K562 (cell line): Measurements from ENCODE around the gene KCND1. TPM values are rescaled to one million over a fixed set of nuclear protein-coding genes. Genes with fewer than 3 reads are reported as not detected.

ENCODE experiments used
- ATAC-seq: fragments of 200-7000 bp; cut with Tn5 transposase; 3 replicates; pipeline ENCODE4 v1.9.1; 2020; ENCODE audit warnings: moderate library complexity
- BruUV-seq: library from RNA; stranded (reverse); fragments of 400-500 nt; replicated peaks from 2 replicates; lab custom pipeline; 2021; lab: Mats Ljungman, UMichigan
- CTCF ChIA-PET: fragments of 300-600 bp; formaldehyde crosslinking; extraction: SDS; loops from one replicate; lab custom pipeline; 2021; ENCODE audit warnings: low intra/inter-chr PET ratio; lab: Yijun Ruan, JAX
- POLR2A ChIA-PET: fragments of 300-600, 350-650 bp; sonication (Branson Sonifier 250); formaldehyde crosslinking; extraction: SDS; loops from one replicate; lab custom pipeline; 2021; ENCODE audit warnings: antibody characterized with exemption, inconsistent platforms; lab: Yijun Ruan, JAX
- DNase-seq, 4 experiments: peaks; one replicate each; pipeline versions ENCODE4 v3.0.0 to v3.0.0-alpha.2; 2011 to 2018; ENCODE audit warnings: low spot score in 3 of 4, mixed read lengths in 3 of 4; ENCODE audit errors: extremely low read depth in 1 of 4
- FAIRE-seq: peaks from 2 replicates; lab custom pipeline; 2011; peaks lifted over from hg19 to GRCh38; lab: Jason Lieb, UNC
- H2AFZ ChIP-seq: 2 replicates; pipeline ENCODE4 v1.6.0; 2011; ENCODE audit warnings: low read depth, low read length, control low read depth, inconsistent platforms
- H3K27ac ChIP-seq: fragments of 200-600 bp; 3 replicates; pipeline ENCODE4 v1.8.0; 2011; ENCODE audit warnings: low read depth, mild to moderate bottlenecking, control low read depth, inconsistent platforms, low read length, moderate library complexity, mixed read lengths; ENCODE audit errors: extremely low read depth
- H3K27me3 ChIP-seq, 2 experiments: fragments of 300-600 bp in 1 of 2; 2 replicates in 1 of 2; 3 replicates in 1 of 2; pipeline versions ENCODE4 v1.6.0 to v1.8.0; 2011; ENCODE audit warnings: inconsistent platforms in 2 of 2, low read length in 2 of 2, mild to moderate bottlenecking in 1 of 2, mixed read lengths in 1 of 2, moderate library complexity in 1 of 2; ENCODE audit not compliant: control insufficient read depth in 2 of 2, insufficient read depth in 2 of 2
- H3K36me3 ChIP-seq: fragments of 300-600 bp; 3 replicates; pipeline ENCODE4 v1.8.0; 2011; ENCODE audit warnings: mild to moderate bottlenecking, low read length, inconsistent platforms; ENCODE audit not compliant: control insufficient read depth, insufficient read depth
- H3K4me1 ChIP-seq, 2 experiments: fragments of 200-600 bp in 1 of 2; replicated peaks in 1 of 2; 2 replicates in 1 of 2; 3 replicates in 1 of 2; pipeline versions ENCODE4 v1.5.1 to v1.8.0; 2011; ENCODE audit warnings: inconsistent platforms in 2 of 2, low read length in 2 of 2, mild to moderate bottlenecking in 1 of 2, mixed read lengths in 1 of 2, moderate library complexity in 1 of 2; ENCODE audit not compliant: control insufficient read depth in 2 of 2, insufficient read depth in 2 of 2
- H3K4me2 ChIP-seq: 2 replicates; pipeline ENCODE4 v1.6.1; 2011; ENCODE audit warnings: low read length, control low read depth, inconsistent platforms, mixed read lengths; ENCODE audit not compliant: insufficient read depth
- H3K4me3 ChIP-seq: fragments of 200-600 bp; sonication (generic), shearing (Covaris generic); 2 replicates; pipeline ENCODE4 v1.5.1; 2016; ENCODE audit warnings: control low read depth, inconsistent platforms
- H3K79me2 ChIP-seq: fragments of 200-600 bp; 3 replicates; pipeline ENCODE4 v1.8.0; 2011; ENCODE audit warnings: low read length, inconsistent platforms; ENCODE audit not compliant: control insufficient read depth, insufficient read depth
- H3K9ac ChIP-seq, 2 experiments: 2 replicates each; pipeline versions ENCODE4 v1.6.0 to v1.6.1; 2011; ENCODE audit warnings: low read depth in 2 of 2, low read length in 2 of 2, control low read depth in 1 of 2, inconsistent platforms in 1 of 2, mild to moderate bottlenecking in 1 of 2, mixed read lengths in 1 of 2; ENCODE audit not compliant: insufficient read depth in 1 of 2
- H3K9me1 ChIP-seq: one replicate; pipeline ENCODE4 v1.6.0; 2011; ENCODE audit warnings: inconsistent platforms, mild to moderate bottlenecking, low read length, moderate library complexity; ENCODE audit not compliant: control insufficient read depth, insufficient read depth
- H3K9me3 ChIP-seq: replicated peaks from 2 replicates; pipeline ENCODE4 v1.5.1; 2011; ENCODE audit warnings: low read depth, low read length, inconsistent platforms; ENCODE audit not compliant: control insufficient read depth, insufficient read depth
- H4K20me1 ChIP-seq: replicated peaks from 2 replicates; pipeline ENCODE4 v1.6.1; 2011; ENCODE audit warnings: low read length, inconsistent platforms, mixed read lengths; ENCODE audit not compliant: control insufficient read depth, insufficient read depth
- CREM ChIP-seq: IDR thresholded peaks from 2 replicates; pipeline ENCODE4 v1.6.1; 2014; ENCODE audit warnings: antibody characterized with exemption, low read depth
- FOXM1 ChIP-seq, 2 experiments: fragments of 450-650 bp in 1 of 2; sonication (generic) in 1 of 2; formaldehyde crosslinking in 1 of 2; IDR thresholded peaks; 2 replicates each; pipeline versions ENCODE4 v1.6.1 to v1.9.0; 2017 to 2022; ENCODE audit warnings: low read depth in 2 of 2, mild to moderate bottlenecking in 2 of 2, missing genetic modification reagents in 1 of 2, moderate library complexity in 1 of 2
- GATAD2A ChIP-seq: fragments of 450-650 bp; IDR thresholded peaks from 2 replicates; pipeline ENCODE4 v1.6.1; 2017
- GATAD2B ChIP-seq: fragments of 450-650 bp; IDR thresholded peaks from 2 replicates; pipeline ENCODE4 v1.6.1; 2017; ENCODE audit warnings: mild to moderate bottlenecking, borderline replicate concordance
- HCFC1 ChIP-seq: IDR thresholded peaks from 2 replicates; pipeline ENCODE4 v1.6.1; 2012; ENCODE audit warnings: low read depth, low read length, improper control_type of control experiment
- IFI16 ChIP-seq: fragments of 250-450 bp; sonication (Bioruptor Pico); IDR thresholded peaks from 2 replicates; pipeline ENCODE4 v2.1.2; 2022; ENCODE audit warnings: mild to moderate bottlenecking, inconsistent platforms
- KDM5B ChIP-seq: fragments of 200-600 bp; sonication (generic); IDR thresholded peaks from 2 replicates; pipeline ENCODE4 v1.6.1; 2012; ENCODE audit warnings: low read depth, mild to moderate bottlenecking, moderate library complexity, low read length, control low read depth, inconsistent platforms; ENCODE audit not compliant: insufficient replicate concordance
- POLR2A ChIP-seq: fragments of 450-650 bp; conservative IDR thresholded peaks from 2 replicates; pipeline ENCODE4 v1.6.1; 2016
- RBFOX2 ChIP-seq: fragments of 200-400 bp; formaldehyde crosslinking; IDR thresholded peaks from 2 replicates; pipeline ENCODE4 v1.6.1; 2017; ENCODE audit warnings: low read depth, mild to moderate bottlenecking, low read length, moderate library complexity
- ZNF444 ChIP-seq: fragments of 250-450 bp; sonication (Bioruptor Pico); IDR thresholded peaks from 2 replicates; pipeline ENCODE4 v1.4.0; 2020; ENCODE audit warnings: mild to moderate bottlenecking, moderate library complexity
- ZNF785 ChIP-seq: fragments of 250-450 bp; sonication (Bioruptor Pico); IDR thresholded peaks from 2 replicates; pipeline ENCODE4 v1.4.0; 2020; ENCODE audit warnings: mild to moderate bottlenecking
- WGBS: fragments of 100-300 bp; shearing (Covaris generic); methylation state at CpG from one replicate; pipeline ENCODE4 v1.1.6; 2016; ENCODE audit warnings: low coverage, mixed read lengths; ENCODE audit not compliant: insufficient coverage; ENCODE audit errors: missing lambda C conversion rate; 5-methylcytosine and 5-hydroxymethylcytosine counted together
- in situ Hi-C: fragments of 300-500 bp; cut with MboI; formaldehyde crosslinking; loops from 4 replicates; pipeline ENCODE4 v1.15.0; 2018; ENCODE audit warnings: inconsistent platforms, mixed read lengths
- intact Hi-C: fragments of 100-400 bp; cut with micrococcal nuclease; formaldehyde crosslinking; loops from 2 replicates; pipeline ENCODE4 v1.14.2; 2022
- polyA plus RNA-seq, 8 experiments: library from polyadenylated mRNA; depleted of rRNA in 4 of 8; stranded (reverse) in 5 of 8; unstranded in 3 of 8; fragments of >200 nt; fragmentation: Nextera tagmentation in 2 of 8; fragmentation: Illumina TruSeq in 1 of 8; extraction: Ambion mirVana in 2 of 8; extraction: Trizol in 1 of 8; gene quantifications; 2 replicates each; pipeline versions ENCODE4 v1.2.1 to v1.2.3, GENCODE V29; 2011 to 2014; ENCODE audit warnings: inconsistent platforms in 1 of 8, missing spikeins in 1 of 8
- total RNA-seq, 7 experiments: library from RNA; depleted of rRNA in 6 of 7; stranded (reverse); fragments of >200 nt in 6 of 7; fragmentation: Illumina TruSeq in 2 of 7; extraction: Trizol in 2 of 7; gene quantifications; 2 replicates each; pipeline versions ENCODE4 v1.2.1 to v1.2.3, GENCODE V29; 2011 to 2021; ENCODE audit warnings: low replicate concordance in 1 of 7
- TF ChIP-seq, protein P1 (sequence below): sonication (generic); formaldehyde crosslinking; IDR thresholded peaks from 2 replicates; pipeline ENCODE4 v1.8.0; 2022; ENCODE audit warnings: mild to moderate bottlenecking, missing genetic modification reagents
- TF ChIP-seq, protein P2 (sequence below), 2 experiments: IDR thresholded peaks; 2 replicates each; pipeline ENCODE4 v1.6.1; 2011; ENCODE audit warnings: borderline replicate concordance in 1 of 2, control low read depth in 1 of 2, low read depth in 1 of 2, low read length in 1 of 2, mild to moderate bottlenecking in 1 of 2, mixed read lengths in 1 of 2, moderate library complexity in 1 of 2; ENCODE audit not compliant: insufficient read depth in 1 of 2, insufficient read length in 1 of 2, poor library complexity in 1 of 2, severe bottlenecking in 1 of 2; ENCODE audit errors: extremely low read depth in 1 of 2
- TF ChIP-seq, protein P3 (sequence below): fragments of 250-450 bp; sonication (Bioruptor Pico); IDR thresholded peaks from 2 replicates; pipeline ENCODE4 v1.5.0; 2021; ENCODE audit warnings: mild to moderate bottlenecking, borderline replicate concordance

KCND1 gene
- total and polyA plus RNA-seq, 9 of the 15 experiments (the other 6 are each of a cell fraction or from before 2014, with no cell fraction given) = 0.06 to 0.83 (median 0.39) TPM; not detected in 1

DNA sequence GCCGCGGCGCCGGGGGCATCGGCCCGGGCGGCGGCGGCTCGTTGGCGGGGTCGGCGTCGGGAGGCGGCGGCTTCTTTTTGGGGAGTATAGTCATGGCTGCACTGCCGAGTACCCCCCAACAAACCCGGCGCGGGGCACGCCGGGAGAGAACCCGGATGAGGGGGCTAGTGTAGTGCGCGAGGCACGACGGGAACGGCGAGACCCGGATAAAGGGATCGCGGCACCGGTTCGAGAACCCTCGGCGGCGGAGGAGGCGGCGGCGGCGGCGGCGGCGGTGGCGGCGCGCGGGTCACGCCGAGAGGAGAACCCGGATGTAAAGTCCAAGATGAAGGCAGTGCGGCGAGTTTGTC, 14.2 kb downstream of the KCND1 start, which contains the start of gene OTUD5 (continued):
- TF ChIP-seq ZNF785 (CRISPR knock-in tag) (no peak), CREM (0 out of 2 replicates have a peak, but pooled peaks have one; percentile 4), POLR2A (peak; percentile 44; the same call in 1 of the 2 replicates), GATAD2A (no peak), KDM5B (peak; percentile 2), HCFC1 (peak; percentile 53), ZNF444 (CRISPR knock-in tag) (no peak)
- TF ChIP-seq, all 486 proteins: peak for 22

DNA sequence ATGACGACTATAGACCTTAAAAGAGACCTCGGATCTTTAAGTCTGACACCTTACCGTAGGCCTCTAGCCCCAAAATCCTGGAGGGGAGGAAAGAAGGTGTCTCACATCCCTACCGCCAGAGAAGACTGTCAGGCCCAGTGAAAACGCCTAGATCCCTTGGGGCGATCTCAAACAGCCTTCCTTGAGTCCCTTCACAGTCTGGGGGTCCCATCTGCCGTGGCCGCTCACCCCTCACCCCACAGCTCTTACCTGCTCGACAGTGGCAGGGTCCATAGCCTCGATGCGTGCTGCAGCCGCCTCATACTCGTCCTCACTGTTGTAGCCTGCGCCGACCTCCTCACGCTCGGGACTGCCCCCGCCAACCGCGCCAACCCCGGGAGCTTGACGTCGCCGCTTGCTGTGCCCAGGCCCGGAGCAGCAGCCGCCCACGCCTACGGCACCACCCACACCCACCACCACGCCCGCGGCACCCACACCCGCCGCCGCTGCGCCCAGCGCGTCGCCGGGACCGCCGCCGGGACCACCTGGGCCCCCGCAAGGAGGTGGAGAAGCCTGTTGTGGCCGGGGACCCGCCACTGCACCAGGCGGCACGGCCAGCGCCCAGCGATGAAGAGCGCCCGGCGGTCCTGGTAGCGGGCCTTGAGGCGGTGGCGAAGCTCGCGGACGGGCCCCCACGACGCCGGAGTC, 14.8 kb downstream of the KCND1 start:
- Histone ChIP-seq H3K36me3 (peaks cover 49% of the 10 kb centered on the region), H3K9me1 (peaks cover 3% of the 10 kb centered on the region), H3K27me3 (no peaks in the 10 kb centered on the region; a peak in 1 of 5 replicates), H3K4me3 (peak overlapping the region; percentile 84), H4K20me1 (peaks cover 12% of the 10 kb centered on the region; the same call in 1 of the 2 replicates), H3K9me3 (no peaks in the 10 kb centered on the region), H3K4me1 (peaks cover 23 to 53% of the 10 kb centered on the region in 2 experiments), H3K79me2 (peaks cover 72% of the 10 kb centered on the region), H2AFZ (no peak overlapping the region), H3K9ac (peak overlapping the region; percentile 95 to 96), H3K4me2 (peak overlapping the region; percentile 95), H3K27ac (peak overlapping the region; percentile 98)
- ChIA-PET POLR2A (interaction anchor here (0.6 to 2.5 kb wide), 4 partner anchors 15 to 234 kb away, joined by 3 to 10 read pairs (median 4); no protein-coding TSS in a partner anchor), CTCF (interaction anchor here (0.6 kb wide), 1 partner anchor 384 kb away, joined by 4 read pairs; no protein-coding TSS in a partner anchor)
- FAIRE-seq = no peak
- in situ Hi-C loops (no loop called here), intact Hi-C loops (loop anchor here (2.0 to 10.0 kb wide), 3 partner anchors 45 to 218 kb away; partner anchors contain the start of genes GRIPAP1 and PLP2)
- BruUV-seq = no TSS peak
- peak in 1 of 4 experiments; percentile 42 for DNase-seq
- WGBS = under 1% methylated on average over 25 of the region's 61 CpGs
- ATAC-seq = no peak
- TF ChIP-seq GATAD2B (0 out of 2 replicates have a peak, but pooled peaks have one; percentile 41), RBFOX2 (peak; percentile 58; the same call in 1 of the 2 replicates), FOXM1 (IDR thresholded peaks at IDR 0.05; ENCODE audit: low read depth) (no peak), FOXM1 (CRISPR knock-in tag; IDR thresholded peaks at IDR 0.05; ENCODE audit: low read depth) (0 out of 2 replicates have a peak, but pooled peaks have one; percentile 29), IFI16 (CRISPR knock-in tag) (no peak)
- TF ChIP-seq, protein P1, sequence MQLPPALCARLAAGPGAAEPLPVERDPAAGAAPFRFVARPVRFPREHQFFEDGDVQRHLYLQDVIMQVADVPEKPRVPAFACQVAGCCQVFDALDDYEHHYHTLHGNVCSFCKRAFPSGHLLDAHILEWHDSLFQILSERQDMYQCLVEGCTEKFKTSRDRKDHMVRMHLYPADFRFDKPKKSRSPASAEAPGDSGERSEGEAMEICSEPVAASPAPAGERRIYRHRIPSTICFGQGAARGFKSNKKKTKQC (CRISPR knock-in tag) = no peak
- TF ChIP-seq, protein P2, sequence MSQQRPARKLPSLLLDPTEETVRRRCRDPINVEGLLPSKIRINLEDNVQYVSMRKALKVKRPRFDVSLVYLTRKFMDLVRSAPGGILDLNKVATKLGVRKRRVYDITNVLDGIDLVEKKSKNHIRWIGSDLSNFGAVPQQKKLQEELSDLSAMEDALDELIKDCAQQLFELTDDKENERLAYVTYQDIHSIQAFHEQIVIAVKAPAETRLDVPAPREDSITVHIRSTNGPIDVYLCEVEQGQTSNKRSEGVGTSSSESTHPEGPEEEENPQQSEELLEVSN (IDR thresholded peaks at IDR 0.05; ENCODE audit: borderline replicate concordance in 1 of 2, extremely low read depth in 1 of 2, insufficient read depth in 1 of 2, insufficient read length in 1 of 2, low read depth in 1 of 2, low read length in 1 of 2, poor library complexity in 1 of 2, severe bottlenecking in 1 of 2) = peak in 1 of 2 experiments; percentile 9
- TF ChIP-seq, protein P3, sequence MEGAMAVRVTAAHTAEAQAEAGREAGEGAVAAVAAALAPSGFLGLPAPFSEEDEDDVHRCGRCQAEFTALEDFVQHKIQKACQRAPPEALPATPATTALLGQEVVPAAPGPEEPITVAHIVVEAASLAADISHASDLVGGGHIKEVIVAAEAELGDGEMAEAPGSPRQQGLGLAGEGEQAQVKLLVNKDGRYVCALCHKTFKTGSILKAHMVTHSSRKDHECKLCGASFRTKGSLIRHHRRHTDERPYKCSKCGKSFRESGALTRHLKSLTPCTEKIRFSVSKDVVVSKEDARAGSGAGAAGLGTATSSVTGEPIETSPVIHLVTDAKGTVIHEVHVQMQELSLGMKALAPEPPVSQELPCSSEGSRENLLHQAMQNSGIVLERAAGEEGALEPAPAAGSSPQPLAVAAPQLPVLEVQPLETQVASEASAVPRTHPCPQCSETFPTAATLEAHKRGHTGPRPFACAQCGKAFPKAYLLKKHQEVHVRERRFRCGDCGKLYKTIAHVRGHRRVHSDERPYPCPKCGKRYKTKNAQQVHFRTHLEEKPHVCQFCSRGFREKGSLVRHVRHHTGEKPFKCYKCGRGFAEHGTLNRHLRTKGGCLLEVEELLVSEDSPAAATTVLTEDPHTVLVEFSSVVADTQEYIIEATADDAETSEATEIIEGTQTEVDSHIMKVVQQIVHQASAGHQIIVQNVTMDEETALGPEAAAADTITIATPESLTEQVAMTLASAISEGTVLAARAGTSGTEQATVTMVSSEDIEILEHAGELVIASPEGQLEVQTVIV (CRISPR knock-in tag) = no peak
